Measurements from ENCODE around the gene RFTN1. TPM values are rescaled to one million over a fixed set of nuclear protein-coding genes. Genes with fewer than 3 reads are reported as not detected.

The RFTN1 gene
- total and polyA plus RNA-seq, 9 of the 15 experiments (the other 6 are each of a cell fraction or from before 2014, with no cell fraction given): 0.08 to 0.51 (median 0.11) TPM; not detected in 6

DNA sequence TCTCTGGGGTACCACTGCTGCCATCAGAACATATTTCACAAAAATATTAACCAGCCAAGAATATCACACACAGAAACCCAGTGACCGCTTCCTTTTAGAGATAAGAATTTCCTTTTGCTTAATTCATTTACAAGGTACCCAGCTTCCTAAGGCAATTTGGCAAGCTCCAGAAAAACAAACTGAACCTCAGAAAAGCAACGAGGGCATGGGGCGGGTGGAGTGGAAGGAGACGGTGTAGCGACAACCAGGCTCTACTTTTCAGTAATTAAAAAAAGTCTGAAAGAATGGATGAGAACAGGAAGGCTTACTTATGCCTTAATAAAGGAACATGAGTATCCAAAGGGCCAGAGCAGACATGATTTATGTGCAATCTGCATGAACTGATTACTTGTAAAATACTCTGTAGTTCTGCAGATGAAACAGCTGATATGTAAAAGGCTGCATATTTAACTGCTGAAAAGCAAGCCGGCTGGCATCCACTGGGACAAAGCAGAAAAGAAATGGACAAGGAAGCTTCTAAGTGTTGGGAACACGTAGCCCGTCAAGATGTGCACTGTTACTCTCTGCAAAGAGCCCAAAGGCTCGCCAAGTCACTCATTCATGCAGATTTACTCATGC lies 18.6 kb downstream of the RFTN1 start:
- Histone ChIP-seq H3K9ac (ENCODE audit: insufficient read depth in 1 of 2, low read depth in 2 of 2, low read length in 2 of 2) (no peak overlapping the region), H4K20me1 (replicated peaks; ENCODE audit: control insufficient read depth, insufficient read depth, low read length) (peaks cover 3% of the 10 kb centered on the region; the same call in 1 of the 2 replicates), H3K27me3 (ENCODE audit: control insufficient read depth in 2 of 2, insufficient read depth in 2 of 2, low read length in 2 of 2) (peaks cover 43 to 54% of the 10 kb centered on the region in 2 experiments), H3K4me1 (replicated peaks in 1 of 2; ENCODE audit: control insufficient read depth in 2 of 2, insufficient read depth in 2 of 2, low read length in 2 of 2) (no peaks in the 10 kb centered on the region), H3K27ac (ENCODE audit: extremely low read depth, low read depth, low read length) (no peak overlapping the region), H3K9me3 (replicated peaks; ENCODE audit: control insufficient read depth, insufficient read depth, low read depth, low read length) (no peaks in the 10 kb centered on the region), H3K36me3 (ENCODE audit: control insufficient read depth, insufficient read depth, low read length) (no peaks in the 10 kb centered on the region), H3K4me3 (no peak overlapping the region), H3K79me2 (ENCODE audit: control insufficient read depth, insufficient read depth, low read length) (no peaks in the 10 kb centered on the region), H3K4me2 (ENCODE audit: insufficient read depth, low read length) (no peak overlapping the region), H2AFZ (ENCODE audit: low read depth, low read length) (no peak overlapping the region), H3K9me1 (ENCODE audit: control insufficient read depth, insufficient read depth, low read length) (no peaks in the 10 kb centered on the region)
- in situ Hi-C loops (cut with MboI) (no loop called here), intact Hi-C loops (cut with micrococcal nuclease) (no loop called here)
- TF ChIP-seq PCBP2 (IDR thresholded peaks at IDR 0.05; ENCODE audit: low read depth, low read length, poor library complexity, severe bottlenecking): no peak
- no peak for TF ChIP-seq ZNF347 (CRISPR knock-in tag; IDR thresholded peaks at IDR 0.05; ENCODE audit: low read depth)
- TF ChIP-seq POLR3G (IDR thresholded peaks at IDR 0.05; ENCODE audit: extremely low read depth, insufficient read length, insufficient replicate concordance): no peak
- peak; percentile 76 for TF ChIP-seq MEIS2 (IDR thresholded peaks at IDR 0.05; ENCODE audit: partially characterized antibody)
- TF ChIP-seq, protein P1, sequence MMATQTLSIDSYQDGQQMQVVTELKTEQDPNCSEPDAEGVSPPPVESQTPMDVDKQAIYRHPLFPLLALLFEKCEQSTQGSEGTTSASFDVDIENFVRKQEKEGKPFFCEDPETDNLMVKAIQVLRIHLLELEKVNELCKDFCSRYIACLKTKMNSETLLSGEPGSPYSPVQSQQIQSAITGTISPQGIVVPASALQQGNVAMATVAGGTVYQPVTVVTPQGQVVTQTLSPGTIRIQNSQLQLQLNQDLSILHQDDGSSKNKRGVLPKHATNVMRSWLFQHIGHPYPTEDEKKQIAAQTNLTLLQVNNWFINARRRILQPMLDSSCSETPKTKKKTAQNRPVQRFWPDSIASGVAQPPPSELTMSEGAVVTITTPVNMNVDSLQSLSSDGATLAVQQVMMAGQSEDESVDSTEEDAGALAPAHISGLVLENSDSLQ (IDR thresholded peaks at IDR 0.05): peak; percentile 48; the same call in 1 of the 2 replicates
- TF ChIP-seq, protein P2, sequence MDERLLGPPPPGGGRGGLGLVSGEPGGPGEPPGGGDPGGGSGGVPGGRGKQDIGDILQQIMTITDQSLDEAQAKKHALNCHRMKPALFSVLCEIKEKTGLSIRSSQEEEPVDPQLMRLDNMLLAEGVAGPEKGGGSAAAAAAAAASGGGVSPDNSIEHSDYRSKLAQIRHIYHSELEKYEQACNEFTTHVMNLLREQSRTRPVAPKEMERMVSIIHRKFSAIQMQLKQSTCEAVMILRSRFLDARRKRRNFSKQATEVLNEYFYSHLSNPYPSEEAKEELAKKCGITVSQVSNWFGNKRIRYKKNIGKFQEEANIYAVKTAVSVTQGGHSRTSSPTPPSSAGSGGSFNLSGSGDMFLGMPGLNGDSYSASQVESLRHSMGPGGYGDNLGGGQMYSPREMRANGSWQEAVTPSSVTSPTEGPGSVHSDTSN (CRISPR knock-in tag; IDR thresholded peaks at IDR 0.05; ENCODE audit: low read depth): no peak
- TF ChIP-seq, protein P2 (tag; conservative IDR thresholded peaks at IDR 0.05; ENCODE audit: low read depth): peak; percentile 77
- FAIRE-seq: no peak
- no TSS peak for BruUV-seq (replicated peaks)
- ChIA-PET POLR2A (interaction anchor here (1.6 kb wide), 1 partner anchor 9 kb away, joined by 3 read pairs; no protein-coding TSS in a partner anchor), CTCF (ENCODE audit: low intra/inter-chr PET ratio) (no interaction called here)
- WGBS (ENCODE audit: insufficient coverage, low coverage, missing lambda C conversion rate): under 1% methylated on average over 9 of the region's 9 CpGs
- ATAC-seq: no peak
- DNase-seq (ENCODE audit: extremely low read depth in 1 of 4, low spot score in 3 of 4): no peak
